ENCODE results near the gene VTI1A. TPM values are rescaled to one million over a fixed set of nuclear protein-coding genes. Genes with fewer than 3 reads are reported as not detected.

The VTI1A gene
- total and polyA plus RNA-seq, 2 experiments from 2014 or later: 20.4 to 39.8 TPM

DNA sequence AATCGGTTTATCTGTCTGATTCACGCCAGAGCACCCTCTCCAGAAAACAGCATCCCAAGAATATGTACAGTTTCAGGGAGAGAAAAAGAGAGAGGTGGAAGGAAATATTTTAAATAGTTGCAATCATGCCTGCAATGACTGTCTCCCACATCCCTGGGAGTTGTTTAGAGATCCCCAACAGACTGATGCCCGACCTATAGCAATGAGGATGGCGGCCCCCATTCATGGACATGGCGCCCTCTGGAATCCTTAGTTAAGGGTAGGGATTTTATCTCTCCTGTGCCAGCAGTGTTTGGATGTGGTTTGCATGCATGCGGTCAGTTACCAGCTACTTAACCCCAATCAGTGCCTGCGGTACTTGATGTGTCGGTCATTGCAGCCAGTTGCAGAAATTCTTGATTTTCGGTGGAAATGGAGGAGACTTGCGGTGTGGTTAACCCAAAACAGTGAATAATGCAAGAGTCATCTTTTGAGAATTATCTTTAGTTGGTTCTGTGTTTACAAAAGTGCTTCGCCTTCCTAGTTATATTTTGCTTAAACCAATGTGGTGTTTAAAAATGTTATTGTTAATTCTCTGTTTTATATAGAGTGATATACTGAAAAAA is 317.0 kb downstream of the VTI1A start:
- WGBS (ENCODE audit: low lambda C conversion rate, missing lambda C conversion rate): 94% methylated on average over 11 of the region's 11 CpGs
- Histone ChIP-seq H3K79me2 (no peaks in the 10 kb centered on the region), H3K4me3 (no peak overlapping the region), H3K27me3 (no peaks in the 10 kb centered on the region), H4K20me1 (ENCODE audit: insufficient read depth, poor library complexity, severe bottlenecking) (no peaks in the 10 kb centered on the region), H3K27ac (no peak overlapping the region), H3K4me1 (ENCODE audit: insufficient read depth) (peaks cover 33% of the 10 kb centered on the region), H2AFZ (no peak overlapping the region), H3K36me3 (replicated peaks; ENCODE audit: insufficient read depth, low read depth) (no peaks in the 10 kb centered on the region), H3K4me2 (no peak overlapping the region), H3K9me2 (replicated peaks; ENCODE audit: insufficient read depth) (no peaks in the 10 kb centered on the region), H3K9me3 (ENCODE audit: low read depth) (no peaks in the 10 kb centered on the region)
- DNase-seq (ENCODE audit: low spot score): no peak
- TF ChIP-seq EZH2 (IDR thresholded peaks at IDR 0.05; ENCODE audit: borderline replicate concordance): no peak
- no peak for TF ChIP-seq EZH2phosphoT487 (IDR thresholded peaks at IDR 0.05; ENCODE audit: low read depth, severe bottlenecking, unreplicated experiment)
- TF ChIP-seq, protein P1, sequence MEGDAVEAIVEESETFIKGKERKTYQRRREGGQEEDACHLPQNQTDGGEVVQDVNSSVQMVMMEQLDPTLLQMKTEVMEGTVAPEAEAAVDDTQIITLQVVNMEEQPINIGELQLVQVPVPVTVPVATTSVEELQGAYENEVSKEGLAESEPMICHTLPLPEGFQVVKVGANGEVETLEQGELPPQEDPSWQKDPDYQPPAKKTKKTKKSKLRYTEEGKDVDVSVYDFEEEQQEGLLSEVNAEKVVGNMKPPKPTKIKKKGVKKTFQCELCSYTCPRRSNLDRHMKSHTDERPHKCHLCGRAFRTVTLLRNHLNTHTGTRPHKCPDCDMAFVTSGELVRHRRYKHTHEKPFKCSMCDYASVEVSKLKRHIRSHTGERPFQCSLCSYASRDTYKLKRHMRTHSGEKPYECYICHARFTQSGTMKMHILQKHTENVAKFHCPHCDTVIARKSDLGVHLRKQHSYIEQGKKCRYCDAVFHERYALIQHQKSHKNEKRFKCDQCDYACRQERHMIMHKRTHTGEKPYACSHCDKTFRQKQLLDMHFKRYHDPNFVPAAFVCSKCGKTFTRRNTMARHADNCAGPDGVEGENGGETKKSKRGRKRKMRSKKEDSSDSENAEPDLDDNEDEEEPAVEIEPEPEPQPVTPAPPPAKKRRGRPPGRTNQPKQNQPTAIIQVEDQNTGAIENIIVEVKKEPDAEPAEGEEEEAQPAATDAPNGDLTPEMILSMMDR (IDR thresholded peaks at IDR 0.05; ENCODE audit: poor library complexity): no peak

DNA sequence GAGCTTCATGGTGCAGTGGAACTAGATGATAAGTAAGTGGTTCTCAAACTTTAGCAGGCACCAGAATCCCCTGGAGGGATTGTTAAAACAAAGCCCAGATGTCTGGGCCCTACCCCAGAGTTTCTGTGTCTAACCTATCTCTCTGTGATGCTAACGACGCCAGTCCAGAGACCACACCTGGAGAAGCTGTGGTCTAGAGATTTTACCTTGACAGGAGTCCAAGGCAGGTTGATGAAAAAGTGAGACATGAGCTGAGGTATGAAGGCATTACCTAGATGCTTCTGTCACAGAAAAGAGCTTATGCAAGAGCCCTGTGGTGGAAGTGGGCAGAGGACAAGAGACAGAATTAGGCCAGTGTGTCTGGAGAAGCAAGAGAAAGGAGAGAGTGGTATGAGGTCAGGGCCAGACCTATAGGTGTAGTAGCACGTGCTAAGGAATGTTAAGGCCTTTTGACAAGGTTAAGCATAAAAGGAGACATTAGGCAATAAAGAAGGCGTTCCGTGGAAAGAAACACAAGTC is 318.8 kb downstream of the VTI1A start:
- Histone ChIP-seq H3K36me3 (replicated peaks; ENCODE audit: insufficient read depth, low read depth) (no peaks in the 10 kb centered on the region), H3K27me3 (no peaks in the 10 kb centered on the region), H3K4me1 (ENCODE audit: insufficient read depth) (peaks cover 24% of the 10 kb centered on the region), H3K79me2 (no peaks in the 10 kb centered on the region), H3K4me3 (no peak overlapping the region), H4K20me1 (ENCODE audit: insufficient read depth, poor library complexity, severe bottlenecking) (no peaks in the 10 kb centered on the region), H3K9me2 (replicated peaks; ENCODE audit: insufficient read depth) (no peaks in the 10 kb centered on the region), H3K27ac (peak overlapping the region; percentile 27), H3K4me2 (no peak overlapping the region), H2AFZ (no peak overlapping the region), H3K9me3 (ENCODE audit: low read depth) (no peaks in the 10 kb centered on the region)
- 69% methylated on average over 5 of the region's 5 CpGs for WGBS (ENCODE audit: low lambda C conversion rate, missing lambda C conversion rate)
- no peak for TF ChIP-seq EZH2phosphoT487 (IDR thresholded peaks at IDR 0.05; ENCODE audit: low read depth, severe bottlenecking, unreplicated experiment)
- TF ChIP-seq, protein P1 (IDR thresholded peaks at IDR 0.05; ENCODE audit: poor library complexity): no peak
- no peak for DNase-seq (ENCODE audit: low spot score)

DNA sequence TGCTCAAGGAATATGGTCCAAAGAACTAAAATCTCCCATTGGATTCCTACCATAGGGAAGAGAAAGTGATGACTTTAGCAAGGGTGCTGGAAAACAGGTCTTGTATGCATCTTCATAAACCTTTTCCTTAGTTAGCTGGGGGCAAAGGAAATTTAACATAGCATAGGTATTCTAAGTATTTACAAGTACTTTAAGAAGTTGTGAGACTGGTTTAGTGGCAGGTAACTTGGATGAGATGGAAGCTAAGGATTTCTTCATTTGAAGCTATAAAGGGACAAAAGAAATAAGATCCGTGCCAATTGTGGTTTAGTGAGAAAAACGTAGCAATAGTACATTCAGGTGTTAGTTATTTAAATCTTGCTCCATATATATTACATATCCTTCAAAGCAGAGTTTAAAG is 319.6 kb downstream of the VTI1A start:
- Histone ChIP-seq H2AFZ (no peak overlapping the region), H3K4me3 (no peak overlapping the region), H3K4me1 (ENCODE audit: insufficient read depth) (peaks cover 16% of the 10 kb centered on the region), H4K20me1 (ENCODE audit: insufficient read depth, poor library complexity, severe bottlenecking) (no peaks in the 10 kb centered on the region), H3K27ac (peak overlapping the region; percentile 23), H3K9me2 (replicated peaks; ENCODE audit: insufficient read depth) (no peaks in the 10 kb centered on the region), H3K36me3 (replicated peaks; ENCODE audit: insufficient read depth, low read depth) (no peaks in the 10 kb centered on the region), H3K4me2 (no peak overlapping the region), H3K79me2 (no peaks in the 10 kb centered on the region), H3K9me3 (ENCODE audit: low read depth) (no peaks in the 10 kb centered on the region), H3K27me3 (no peaks in the 10 kb centered on the region)
- TF ChIP-seq EZH2phosphoT487 (IDR thresholded peaks at IDR 0.05; ENCODE audit: low read depth, severe bottlenecking, unreplicated experiment) (no peak), EZH2 (IDR thresholded peaks at IDR 0.05; ENCODE audit: borderline replicate concordance) (no peak)
- TF ChIP-seq, protein P1 (IDR thresholded peaks at IDR 0.05; ENCODE audit: poor library complexity): no peak
- DNase-seq (ENCODE audit: low spot score): no peak
- WGBS (ENCODE audit: low lambda C conversion rate, missing lambda C conversion rate): 66% methylated on average over 2 of the region's 2 CpGs
